ENCODE results near the gene ST8SIA5.

ST8SIA5 gene

GRCh38 chr18:46672062-46672970 lies 84.5 kb downstream of the ST8SIA5 start:
- no peak for DNase-seq (ENCODE audit: low read depth in 2 of 2)

DNA sequence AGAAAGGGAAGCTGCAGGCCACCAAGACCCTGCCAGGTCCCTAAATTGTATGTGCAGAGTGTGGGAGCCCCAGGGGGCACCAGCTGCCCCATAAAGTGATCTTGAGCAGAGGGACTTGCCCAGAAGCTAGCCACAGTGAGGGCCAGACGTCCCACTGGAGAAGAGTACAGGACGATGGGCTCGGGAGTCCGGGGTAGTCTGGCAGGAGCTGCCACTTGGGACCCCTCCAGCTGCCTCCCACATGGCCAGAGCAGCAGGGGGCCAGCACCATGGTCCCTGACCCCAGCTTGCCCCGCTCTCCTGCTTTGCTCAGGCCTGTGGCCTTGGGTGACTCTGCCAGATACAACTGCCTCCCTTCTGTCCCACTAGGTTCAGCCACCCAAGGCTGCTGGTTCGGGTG lies 88.2 kb downstream of the ST8SIA5 start:
- no peak for DNase-seq (ENCODE audit: low read depth in 2 of 2)

- no peak for DNase-seq (ENCODE audit: low read depth in 2 of 2)
Measured at GRCh38 chr18:46668135-46668534, 88.7 kb downstream of the ST8SIA5 start.

GRCh38 chr18:46663539-46663938 lies 93.3 kb downstream of the ST8SIA5 start:
- DNase-seq (ENCODE audit: low read depth in 2 of 2): no peak

DNA sequence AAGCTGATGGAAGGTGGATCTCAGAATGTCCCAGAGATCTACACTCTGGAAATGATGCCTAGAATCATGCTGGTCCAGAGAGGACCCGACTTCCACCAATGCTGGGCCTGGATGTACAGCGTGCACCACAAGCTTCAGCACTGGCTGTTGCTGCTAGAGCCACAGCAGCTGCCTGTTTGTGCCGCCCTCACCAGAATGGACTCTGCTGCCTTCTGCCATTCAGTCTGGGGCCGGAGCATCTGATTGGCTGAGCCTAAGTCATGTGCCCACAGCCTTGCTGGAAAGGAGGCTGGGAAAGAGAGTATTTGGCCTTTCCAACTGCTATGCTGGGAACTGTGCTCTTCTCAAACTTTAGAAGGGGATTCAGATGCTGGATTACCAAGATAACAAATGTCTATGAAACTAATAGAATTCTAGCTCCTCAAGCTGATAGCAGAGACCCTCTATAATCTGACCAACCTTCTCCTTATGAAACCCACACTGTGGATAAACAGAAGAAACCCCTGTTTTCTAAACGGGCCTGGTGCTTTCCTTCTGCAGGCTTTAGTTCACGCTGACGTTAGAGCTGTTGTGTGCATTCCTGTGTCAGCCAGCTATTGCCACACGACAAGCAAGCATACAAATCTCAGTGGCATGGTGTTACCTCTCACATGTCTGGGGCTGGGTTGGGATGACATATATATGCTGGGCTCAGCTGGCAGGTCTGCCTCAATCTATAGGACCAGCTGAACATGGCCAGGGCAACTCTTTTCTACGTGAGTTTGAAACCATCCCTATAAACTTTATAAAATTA lies 95.7 kb downstream of the ST8SIA5 start:
- DNase-seq (ENCODE audit: low read depth in 2 of 2): no peak

DNA sequence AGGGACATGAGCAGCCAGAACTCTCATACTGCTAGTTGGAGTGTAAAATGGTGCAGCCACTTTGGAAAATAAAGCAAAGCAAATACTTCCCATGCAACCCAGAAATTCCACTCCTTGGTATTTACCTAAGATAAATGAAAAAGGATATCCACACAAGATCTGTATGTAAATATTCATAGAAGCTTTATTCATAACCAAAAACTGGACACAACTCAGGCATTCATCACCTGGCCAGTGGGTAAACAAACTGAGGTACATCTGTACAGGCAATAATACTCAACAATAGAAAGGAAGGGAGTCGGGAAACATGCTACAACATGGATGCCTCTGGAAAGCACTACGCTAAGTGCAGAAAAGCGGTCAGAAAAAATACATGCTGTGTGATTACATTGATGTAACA lies 97.4 kb downstream of the ST8SIA5 start:
- no peak for DNase-seq (ENCODE audit: low read depth in 2 of 2)

- DNase-seq (ENCODE audit: low read depth in 2 of 2): no peak
Measured at GRCh38 chr18:46657115-46657955, 99.5 kb downstream of the ST8SIA5 start, which contains the start of gene LOXHD1. Gene LOXHD1 (minus strand): TSS chr18:46657220. CDS start chr18:46657033, 187 bp downstream.

- no peak for DNase-seq (ENCODE audit: low read depth in 2 of 2)
Measured at GRCh38 chr18:46656326-46657114, 100.3 kb downstream of the ST8SIA5 start.

- DNase-seq (ENCODE audit: low read depth in 2 of 2): no peak
Measured at GRCh38 chr18:46652372-46652771, 104.5 kb downstream of the ST8SIA5 start.

DNA sequence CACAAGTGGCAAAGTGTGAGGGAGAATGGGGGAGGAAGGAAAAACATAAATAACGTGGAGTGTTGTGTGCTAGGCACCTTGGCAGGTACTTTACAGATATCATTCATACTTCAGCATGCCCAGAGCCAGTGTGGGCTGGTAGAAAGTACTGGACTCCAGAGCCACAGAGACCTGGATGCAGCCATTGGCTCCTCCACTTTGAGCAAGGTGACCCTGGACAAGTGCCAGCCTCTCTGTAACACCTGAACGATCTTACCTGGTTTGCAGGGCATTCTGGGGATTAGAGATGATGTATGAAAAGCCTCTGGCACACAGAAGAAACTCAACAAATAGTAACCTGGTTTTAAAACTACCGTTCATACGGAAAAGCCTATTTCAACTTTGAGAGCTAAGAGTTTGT lies 106.2 kb downstream of the ST8SIA5 start:
- DNase-seq (ENCODE audit: low read depth in 2 of 2): no peak

GRCh38 chr18:46649071-46649862 lies 107.6 kb downstream of the ST8SIA5 start:
- DNase-seq (ENCODE audit: low read depth in 2 of 2): no peak

DNA sequence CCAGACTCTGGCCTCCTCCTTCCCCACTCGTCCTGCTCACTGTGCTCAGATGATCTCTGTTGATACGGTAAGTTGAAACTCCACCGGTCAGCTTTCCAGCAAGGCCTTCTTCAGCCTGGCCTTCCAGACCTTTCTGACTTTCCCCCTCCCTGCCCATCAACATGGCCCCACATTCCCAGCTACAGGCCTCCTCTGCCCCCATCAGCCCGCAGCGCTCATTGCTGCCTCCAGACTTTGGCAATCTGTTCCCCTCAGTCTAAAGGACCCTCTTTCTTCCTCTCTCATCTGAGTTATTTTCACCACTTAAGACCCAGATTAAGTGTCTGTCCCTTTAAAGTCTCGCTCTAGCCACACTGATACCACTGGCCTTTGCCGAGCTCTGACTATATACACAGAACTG lies 110.4 kb downstream of the ST8SIA5 start:
- DNase-seq (ENCODE audit: low read depth in 2 of 2): no peak

DNA sequence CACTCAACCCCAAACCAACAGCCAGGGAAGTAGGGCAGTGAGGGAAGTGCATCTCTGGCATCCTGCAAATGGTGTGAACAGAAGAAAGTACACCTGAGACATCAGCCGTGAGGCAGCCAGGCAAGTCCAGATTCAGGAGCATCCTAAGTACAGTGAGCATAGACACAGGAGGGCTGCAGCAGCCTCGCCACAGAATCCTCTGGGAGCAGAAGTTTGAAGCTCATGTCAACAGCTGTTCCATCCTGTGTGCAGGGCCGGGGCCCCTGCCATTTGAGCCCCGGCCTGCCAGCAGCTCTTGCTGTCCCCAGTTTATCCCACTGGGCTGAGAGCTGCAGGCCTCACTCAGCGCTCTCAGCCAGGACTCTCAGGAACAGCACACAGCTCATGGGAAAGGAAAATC lies 114.3 kb downstream of the ST8SIA5 start:
- DNase-seq (ENCODE audit: low read depth in 2 of 2): no peak

DNA sequence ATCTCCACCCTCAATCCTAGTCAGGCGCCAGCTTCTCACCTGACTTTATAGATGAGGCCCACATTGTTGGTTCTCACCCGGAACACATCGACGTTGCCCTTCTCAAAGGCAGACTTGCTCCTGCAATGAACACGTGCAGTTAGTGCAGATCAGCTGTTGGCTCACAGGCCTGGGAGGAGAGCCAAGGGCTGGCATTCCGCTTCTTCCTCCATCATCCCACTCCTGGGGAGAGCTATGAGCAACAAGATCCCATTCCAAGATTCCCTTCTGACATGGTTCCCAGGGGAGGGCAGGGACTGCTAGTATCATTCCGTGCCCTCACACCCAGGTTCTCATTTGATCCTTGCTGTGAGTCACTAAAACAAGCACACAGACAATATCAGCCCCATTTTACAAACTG lies 114.9 kb downstream of the ST8SIA5 start:
- DNase-seq (ENCODE audit: low read depth in 2 of 2): no peak

DNA sequence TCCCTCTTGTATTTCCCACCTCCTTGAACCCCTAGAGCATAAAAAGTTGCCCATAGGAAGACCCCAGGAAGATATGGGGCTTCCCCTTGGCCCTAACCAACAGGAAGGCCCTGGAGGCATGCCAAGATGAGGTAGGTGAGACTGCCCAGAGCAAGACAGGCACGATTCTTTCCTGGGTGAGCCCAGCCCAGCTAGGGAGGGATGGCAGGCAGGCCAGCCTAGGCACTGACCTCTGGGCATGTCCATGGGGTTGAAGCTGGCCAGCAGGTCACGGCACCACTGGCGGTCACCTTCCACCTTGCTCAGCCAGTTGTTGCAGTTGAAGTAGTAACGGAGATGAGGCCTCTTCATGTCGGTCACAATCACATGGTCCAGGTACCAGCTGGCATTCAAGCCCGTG lies 117.5 kb downstream of the ST8SIA5 start:
- DNase-seq (ENCODE audit: low read depth in 2 of 2): no peak

DNA sequence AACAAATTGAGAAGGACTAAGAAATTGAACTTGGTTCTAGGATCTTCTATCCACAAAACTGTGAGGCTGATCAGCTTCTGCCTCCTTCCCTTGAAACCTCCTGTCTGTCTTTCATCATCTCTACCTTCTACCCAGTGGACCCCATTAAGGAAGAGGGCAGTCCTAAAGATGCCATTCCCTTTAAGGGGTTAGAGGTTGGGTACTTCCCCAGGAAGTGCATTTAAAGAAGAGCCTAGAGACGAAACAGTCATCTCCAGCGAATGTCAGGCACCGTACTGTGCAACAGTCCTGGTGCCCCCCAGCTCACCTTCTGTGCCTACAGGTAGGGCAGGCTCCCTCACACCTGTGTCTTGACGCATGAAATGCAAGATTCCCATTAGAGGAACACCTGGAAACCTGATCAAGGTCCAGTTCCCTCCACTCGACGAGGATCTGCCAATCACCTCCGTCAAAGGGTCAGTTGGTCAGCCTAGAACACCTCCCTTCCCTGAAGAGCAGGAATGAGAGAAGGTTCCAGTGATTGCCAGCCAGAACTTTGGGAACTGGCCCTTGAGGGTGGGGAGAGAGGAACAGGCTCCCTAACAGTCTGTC lies 120.7 kb downstream of the ST8SIA5 start:
- no peak for DNase-seq (ENCODE audit: low read depth in 2 of 2)

DNA sequence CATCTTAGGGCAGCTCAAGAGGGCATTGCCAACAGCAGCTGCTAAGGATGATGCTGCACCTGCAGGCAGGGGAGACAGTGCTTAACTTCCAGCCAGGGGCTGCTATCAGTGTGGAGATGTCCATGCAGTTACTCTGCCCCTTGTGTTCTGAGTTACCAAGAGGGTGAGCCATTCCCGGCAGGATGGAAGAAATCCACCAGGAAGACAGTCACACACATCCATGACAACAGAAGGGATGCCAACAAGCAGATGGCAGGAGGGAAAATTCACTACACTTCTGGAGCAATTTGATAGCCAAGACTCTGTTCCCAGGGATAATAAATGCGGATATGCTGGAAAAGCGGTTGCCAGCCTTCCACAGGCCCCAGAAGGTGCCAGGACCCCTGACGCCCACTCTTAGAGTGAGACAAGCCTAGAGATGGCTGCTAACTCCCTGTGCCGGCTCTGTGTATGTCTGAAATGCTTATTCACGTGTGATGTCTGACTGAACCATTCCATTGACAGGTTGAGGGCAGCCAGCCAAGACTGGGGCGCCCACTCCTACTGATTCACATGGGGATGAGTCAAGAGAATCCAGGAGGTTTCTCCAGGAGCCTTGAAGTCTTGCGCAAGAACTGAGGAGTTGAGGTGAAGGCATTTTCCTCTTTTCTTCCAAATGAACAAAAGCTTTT lies 124.3 kb downstream of the ST8SIA5 start:
- no peak for DNase-seq (ENCODE audit: low read depth in 2 of 2)

GRCh38 chr18:46630991-46631390 lies 125.9 kb downstream of the ST8SIA5 start:
- DNase-seq (ENCODE audit: low read depth in 2 of 2): no peak

- no peak for DNase-seq (ENCODE audit: low read depth in 2 of 2)
Measured at GRCh38 chr18:46630160-46630559, 126.7 kb downstream of the ST8SIA5 start.
